ENCODE measurements around the gene SLC2A5. TPM values are rescaled to one million over a fixed set of nuclear protein-coding genes. Genes with fewer than 3 reads are reported as not detected.
A peak's percentile ranks its signal among the peaks of the same experiment; 100 is the strongest.

SLC2A5 gene
- polyA plus RNA-seq, 3 donors = 0.75 to 1.3 (median 0.81) TPM

GRCh38 chr1:9078015-9078751, 8.7 kb upstream of the SLC2A5 start:
- H3K4me3 ChIP-seq (replicated peaks in 1 of 3; ENCODE audit: low read depth in 2 of 3, low read length in 3 of 3) = peak overlapping the region in 1 of 3 experiments; percentile 19
- H3K4me1 ChIP-seq (ENCODE audit: control insufficient read depth in 1 of 2, insufficient read depth in 2 of 2, low read length in 2 of 2) = peaks cover 61 to 77% of the 10 kb centered on the region in 2 donors
- WGBS (ENCODE audit: insufficient coverage) = 48% methylated on average over 3 of the region's 9 CpGs
- H3K36me3 ChIP-seq (replicated peaks in 1 of 2; ENCODE audit: control insufficient read depth in 1 of 2, insufficient read depth in 2 of 2, low read length in 2 of 2) = no peaks in the 10 kb centered on the region
- peak overlapping the region; percentile 46 for H2AFZ ChIP-seq (ENCODE audit: insufficient read depth, low read depth, low read length, poor library complexity, severe bottlenecking)
- TF ChIP-seq CTCF (IDR thresholded peaks at IDR 0.05) = no peak
- peaks cover 0 to 2% of the 10 kb centered on the region in 2 donors for H3K36me3 Mint-ChIP-seq
- H3K27me3 Mint-ChIP-seq (ENCODE audit: low read depth in 3 of 3) = peaks cover 1 to 5% (median 3%) of the 10 kb centered on the region in 3 donors
- H3K9me3 Mint-ChIP-seq = peaks cover 0 to 2% (median 0%) of the 10 kb centered on the region in 7 donors
- H3K27ac Mint-ChIP-seq = peak overlapping the region; percentile 25 to 80 (median 70)
- H3K4me2 ChIP-seq (replicated peaks; ENCODE audit: extremely low read depth, low read length, poor library complexity, severe bottlenecking) = no peak overlapping the region
- no peak overlapping the region for H3K4me3 Mint-ChIP-seq
- H3K27me3 ChIP-seq (ENCODE audit: control insufficient read depth in 2 of 2, insufficient read depth in 2 of 2, low read length in 2 of 2) = no peaks in the 10 kb centered on the region
- intact Hi-C loops (cut with micrococcal nuclease) = loop anchor here in 1 of 2 donors (5.0 kb wide), 1 partner anchor 206 kb away; no protein-coding TSS in a partner anchor
- H4K20me1 ChIP-seq (ENCODE audit: insufficient read depth, low read length) = no peaks in the 10 kb centered on the region
- peak overlapping the region in 1 of 2 donors; percentile 29 for H3K27ac ChIP-seq (ENCODE audit: low read depth in 1 of 2, low read length in 2 of 2)
- H3K9ac ChIP-seq (ENCODE audit: insufficient read depth, low read length, poor library complexity, severe bottlenecking) = no peak overlapping the region
- no peaks in the 10 kb centered on the region for H3K9me3 ChIP-seq (replicated peaks in 1 of 2; ENCODE audit: control insufficient read depth in 1 of 2, insufficient read depth in 1 of 2, low read length in 2 of 2)
- no peaks in the 10 kb centered on the region for H3K79me2 ChIP-seq (ENCODE audit: insufficient read depth, low read length)
- peaks cover 73% of the 10 kb centered on the region for H3K4me1 Mint-ChIP-seq
- peak; percentile 38 to 74 (median 47) for DNase-seq

DNA sequence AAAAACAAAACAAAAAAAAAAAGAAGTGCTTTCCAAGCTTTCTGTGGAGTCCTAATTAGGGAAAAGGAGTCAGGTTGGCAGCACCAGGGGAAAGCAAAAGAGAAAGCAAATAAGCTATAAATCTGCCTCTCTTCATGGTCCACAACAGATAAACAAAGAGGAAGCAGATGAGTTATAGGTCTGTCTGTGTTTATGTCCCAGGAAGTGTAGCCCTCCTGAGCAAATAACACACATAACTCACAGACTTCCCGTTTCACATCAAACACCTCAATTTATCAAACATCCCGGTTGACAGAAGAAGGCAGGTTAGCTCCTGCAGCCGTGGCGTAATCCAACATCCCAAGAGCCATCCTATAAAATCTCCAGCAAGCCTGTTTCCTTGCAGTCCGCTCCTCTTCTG, 5.6 kb upstream of the SLC2A5 start:
- Histone ChIP-seq H3K36me3 (replicated peaks in 1 of 2; ENCODE audit: control insufficient read depth in 1 of 2, insufficient read depth in 2 of 2, low read length in 2 of 2) (no peaks in the 10 kb centered on the region), H3K4me1 (ENCODE audit: control insufficient read depth in 1 of 2, insufficient read depth in 2 of 2, low read length in 2 of 2) (peaks cover 52 to 75% of the 10 kb centered on the region in 2 donors), H3K4me3 (replicated peaks in 1 of 3; ENCODE audit: low read depth in 2 of 3, low read length in 3 of 3) (peak overlapping the region in 1 of 3 experiments; percentile 35), H3K79me2 (ENCODE audit: insufficient read depth, low read length) (no peaks in the 10 kb centered on the region), H4K20me1 (ENCODE audit: insufficient read depth, low read length) (no peaks in the 10 kb centered on the region), H3K9ac (ENCODE audit: insufficient read depth, low read length, poor library complexity, severe bottlenecking) (no peak overlapping the region), H3K9me3 (replicated peaks in 1 of 2; ENCODE audit: control insufficient read depth in 1 of 2, insufficient read depth in 1 of 2, low read length in 2 of 2) (no peaks in the 10 kb centered on the region), H3K27ac (ENCODE audit: low read depth in 1 of 2, low read length in 2 of 2) (peak overlapping the region in 1 of 2 donors; percentile 32), H3K4me2 (replicated peaks; ENCODE audit: extremely low read depth, low read length, poor library complexity, severe bottlenecking) (peak overlapping the region; percentile 40), H2AFZ (ENCODE audit: insufficient read depth, low read depth, low read length, poor library complexity, severe bottlenecking) (no peak overlapping the region), H3K27me3 (ENCODE audit: control insufficient read depth in 2 of 2, insufficient read depth in 2 of 2, low read length in 2 of 2) (no peaks in the 10 kb centered on the region)
- peaks cover 0 to 2% (median 0%) of the 10 kb centered on the region in 7 donors for H3K9me3 Mint-ChIP-seq
- H3K4me1 Mint-ChIP-seq = peaks cover 61% of the 10 kb centered on the region
- peaks cover 1 to 5% (median 3%) of the 10 kb centered on the region in 3 donors for H3K27me3 Mint-ChIP-seq (ENCODE audit: low read depth in 3 of 3)
- WGBS (ENCODE audit: insufficient coverage) = 3% methylated on average over 5 of the region's 5 CpGs
- H3K36me3 Mint-ChIP-seq = peaks cover 0 to 2% of the 10 kb centered on the region in 2 donors
- TF ChIP-seq CTCF (IDR thresholded peaks at IDR 0.05) = no peak
- intact Hi-C loops (cut with micrococcal nuclease) = loop anchor here in 1 of 2 donors (5.0 kb wide), 1 partner anchor 203 kb away; no protein-coding TSS in a partner anchor
- peak overlapping the region; percentile 52 to 87 (median 81) for H3K27ac Mint-ChIP-seq
- H3K4me3 Mint-ChIP-seq = peak overlapping the region; percentile 52 to 87
- DNase-seq = peak in 2 of 3 donors; percentile 48 to 51
